Measurements from ENCODE around the gene TMCO4.

TMCO4 gene

DNA sequence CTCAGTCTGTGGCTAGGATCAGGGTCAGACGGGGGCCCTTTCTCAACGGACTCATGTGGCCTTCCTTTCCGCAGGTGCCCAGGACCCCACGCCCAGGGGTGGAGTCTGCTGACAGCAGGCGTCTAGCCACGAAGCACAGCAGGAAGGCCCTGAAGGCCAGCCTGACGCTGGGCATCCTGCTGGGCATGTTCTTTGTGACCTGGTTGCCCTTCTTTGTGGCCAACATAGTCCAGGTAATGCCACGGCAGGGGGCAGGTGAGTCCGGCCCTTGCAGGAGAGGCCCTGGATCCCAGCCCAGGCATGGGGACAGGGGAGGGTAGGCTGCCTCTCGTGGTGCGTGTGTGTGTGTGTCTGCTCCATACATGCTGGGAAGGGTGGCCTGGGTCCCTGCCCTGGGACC is 121.2 kb downstream of the TMCO4 start:
- H3K9me3 ChIP-seq (replicated peaks; ENCODE audit: low read length): no peaks in the 10 kb centered on the region
- no peak overlapping the region for H3K4me2 ChIP-seq (ENCODE audit: low read length)
- peaks cover 14% of the 10 kb centered on the region for H3K27me3 ChIP-seq (ENCODE audit: control insufficient read depth, insufficient read depth, low read length)
- no peak overlapping the region for H3K4me3 ChIP-seq (ENCODE audit: low read length)
- H3K4me1 ChIP-seq (ENCODE audit: control insufficient read depth, insufficient read depth, low read length): peaks cover 8% of the 10 kb centered on the region
- no peak overlapping the region for H3K9ac ChIP-seq (ENCODE audit: low read depth, low read length)
- H3K36me3 ChIP-seq (ENCODE audit: insufficient read depth, low read length): no peaks in the 10 kb centered on the region

GRCh38 chr1:19676438-19676922 is 123.2 kb downstream of the TMCO4 start:
- no peaks in the 10 kb centered on the region for H3K4me1 ChIP-seq (ENCODE audit: control insufficient read depth, insufficient read depth, low read length)
- no peak overlapping the region for H3K4me2 ChIP-seq (ENCODE audit: low read length)
- H3K4me3 ChIP-seq (ENCODE audit: low read length): no peak overlapping the region
- no peaks in the 10 kb centered on the region for H3K9me3 ChIP-seq (replicated peaks; ENCODE audit: low read length)
- no peaks in the 10 kb centered on the region for H3K36me3 ChIP-seq (ENCODE audit: insufficient read depth, low read length)
- no peak overlapping the region for H3K9ac ChIP-seq (ENCODE audit: low read depth, low read length)
- peaks cover 25% of the 10 kb centered on the region for H3K27me3 ChIP-seq (ENCODE audit: control insufficient read depth, insufficient read depth, low read length)

- H3K4me1 ChIP-seq (ENCODE audit: control insufficient read depth, insufficient read depth, low read length): no peaks in the 10 kb centered on the region
- no peaks in the 10 kb centered on the region for H3K36me3 ChIP-seq (ENCODE audit: insufficient read depth, low read length)
- H3K4me2 ChIP-seq (ENCODE audit: low read length): no peak overlapping the region
- no peaks in the 10 kb centered on the region for H3K9me3 ChIP-seq (replicated peaks; ENCODE audit: low read length)
- no peak overlapping the region for H3K9ac ChIP-seq (ENCODE audit: low read depth, low read length)
- H3K27me3 ChIP-seq (ENCODE audit: control insufficient read depth, insufficient read depth, low read length): peaks cover 28% of the 10 kb centered on the region
- H3K4me3 ChIP-seq (ENCODE audit: low read length): no peak overlapping the region
These were observed 123.9 kb downstream of the TMCO4 start for GRCh38 chr1:19675797-19676196.

DNA sequence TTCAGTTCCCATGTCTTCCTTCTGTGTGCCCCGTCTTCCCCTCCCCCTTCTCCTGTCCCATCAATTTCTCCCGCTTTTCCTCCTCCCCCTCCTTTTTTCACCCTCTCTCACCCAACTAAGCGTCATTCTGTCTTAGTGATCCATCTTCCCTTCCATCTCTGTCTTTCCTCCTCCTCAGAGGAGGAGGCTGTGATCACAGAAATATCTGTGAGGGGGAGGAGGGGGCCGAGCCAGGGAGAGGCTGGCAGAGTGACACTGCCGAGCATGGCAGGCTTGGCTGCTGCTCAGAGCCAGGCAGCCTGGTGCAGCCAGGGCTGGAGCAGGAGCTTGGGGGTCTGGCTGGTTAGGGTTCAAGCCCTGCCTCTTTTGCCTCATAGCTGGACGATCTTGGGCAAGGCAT is 127.5 kb downstream of the TMCO4 start:
- no peaks in the 10 kb centered on the region for H3K9me3 ChIP-seq (replicated peaks; ENCODE audit: low read length)
- H3K4me3 ChIP-seq (ENCODE audit: low read length): no peak overlapping the region
- no peak overlapping the region for H3K9ac ChIP-seq (ENCODE audit: low read depth, low read length)
- H3K27me3 ChIP-seq (ENCODE audit: control insufficient read depth, insufficient read depth, low read length): peaks cover 58% of the 10 kb centered on the region
- no peaks in the 10 kb centered on the region for H3K36me3 ChIP-seq (ENCODE audit: insufficient read depth, low read length)
- no peaks in the 10 kb centered on the region for H3K4me1 ChIP-seq (ENCODE audit: control insufficient read depth, insufficient read depth, low read length)
- no peak overlapping the region for H3K4me2 ChIP-seq (ENCODE audit: low read length)

DNA sequence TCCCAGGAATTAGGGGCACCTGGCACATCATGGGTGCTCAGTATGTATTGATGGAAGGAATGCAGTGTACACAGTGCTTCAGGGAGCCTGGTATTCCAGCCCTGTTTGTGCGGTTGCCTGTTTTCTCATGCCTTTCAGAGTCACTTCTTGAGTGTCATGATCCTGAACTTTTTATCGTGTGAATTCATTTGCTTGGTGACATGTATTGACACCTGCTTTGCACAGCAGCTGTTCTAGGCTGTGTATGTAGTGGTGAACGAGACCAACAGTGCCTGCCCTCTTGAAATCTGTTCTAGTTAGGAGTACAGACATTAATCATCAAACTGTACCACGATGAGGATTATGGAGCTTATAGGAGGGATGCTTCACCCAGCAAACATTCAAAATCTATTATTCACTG is 128.9 kb downstream of the TMCO4 start:
- Histone ChIP-seq H3K9me3 (replicated peaks; ENCODE audit: low read length) (no peaks in the 10 kb centered on the region), H3K9ac (ENCODE audit: low read depth, low read length) (no peak overlapping the region), H3K4me1 (ENCODE audit: control insufficient read depth, insufficient read depth, low read length) (no peaks in the 10 kb centered on the region), H3K4me3 (ENCODE audit: low read length) (no peak overlapping the region), H3K4me2 (ENCODE audit: low read length) (no peak overlapping the region), H3K27me3 (ENCODE audit: control insufficient read depth, insufficient read depth, low read length) (peaks cover 69% of the 10 kb centered on the region), H3K36me3 (ENCODE audit: insufficient read depth, low read length) (no peaks in the 10 kb centered on the region)

GRCh38 chr1:19668888-19669287 is 130.8 kb downstream of the TMCO4 start:
- Histone ChIP-seq H3K9me3 (replicated peaks; ENCODE audit: low read length) (no peaks in the 10 kb centered on the region), H3K27me3 (ENCODE audit: control insufficient read depth, insufficient read depth, low read length) (peaks cover 74% of the 10 kb centered on the region), H3K4me1 (ENCODE audit: control insufficient read depth, insufficient read depth, low read length) (peaks cover 3% of the 10 kb centered on the region), H3K4me2 (ENCODE audit: low read length) (no peak overlapping the region), H3K36me3 (ENCODE audit: insufficient read depth, low read length) (no peaks in the 10 kb centered on the region), H3K4me3 (ENCODE audit: low read length) (no peak overlapping the region), H3K9ac (ENCODE audit: low read depth, low read length) (no peak overlapping the region)

DNA sequence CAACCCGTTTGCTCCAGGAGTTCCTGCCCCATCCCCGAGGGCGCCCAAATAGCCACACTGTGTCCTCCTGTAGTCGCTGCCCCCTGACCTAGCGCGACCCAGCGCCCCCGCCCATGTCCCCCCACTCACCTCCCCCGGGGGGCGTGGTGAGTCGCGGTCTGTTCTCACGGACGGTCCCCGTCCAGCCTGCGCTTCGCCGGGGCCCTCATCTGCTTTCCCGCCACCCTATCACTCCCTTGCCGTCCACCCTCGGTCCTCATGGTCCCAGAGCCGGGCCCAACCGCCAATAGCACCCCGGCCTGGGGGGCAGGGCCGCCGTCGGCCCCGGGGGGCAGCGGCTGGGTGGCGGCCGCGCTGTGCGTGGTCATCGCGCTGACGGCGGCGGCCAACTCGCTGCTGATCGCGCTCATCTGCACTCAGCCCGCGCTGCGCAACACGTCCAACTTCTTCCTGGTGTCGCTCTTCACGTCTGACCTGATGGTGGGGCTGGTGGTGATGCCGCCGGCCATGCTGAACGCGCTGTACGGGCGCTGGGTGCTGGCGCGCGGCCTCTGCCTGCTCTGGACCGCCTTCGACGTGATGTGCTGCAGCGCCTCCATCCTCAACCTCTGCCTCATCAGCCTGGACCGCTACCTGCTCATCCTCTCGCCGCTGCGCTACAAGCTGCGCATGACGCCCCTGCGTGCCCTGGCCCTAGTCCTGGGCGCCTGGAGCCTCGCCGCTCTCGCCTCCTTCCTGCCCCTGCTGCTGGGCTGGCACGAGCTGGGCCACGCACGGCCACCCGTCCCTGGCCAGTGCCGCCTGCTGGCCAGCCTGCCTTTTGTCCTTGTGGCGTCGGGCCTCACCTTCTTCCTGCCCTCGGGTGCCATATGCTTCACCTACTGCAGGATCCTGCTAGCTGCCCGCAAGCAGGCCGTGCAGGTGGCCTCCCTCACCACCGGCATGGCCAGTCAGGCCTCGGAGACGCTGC is 133.9 kb downstream of the TMCO4 start:
- no peaks in the 10 kb centered on the region for H3K9me3 ChIP-seq (replicated peaks; ENCODE audit: low read length)
- H3K4me1 ChIP-seq (ENCODE audit: control insufficient read depth, insufficient read depth, low read length): peaks cover 3% of the 10 kb centered on the region
- no peak overlapping the region for H3K4me3 ChIP-seq (ENCODE audit: low read length)
- H3K4me2 ChIP-seq (ENCODE audit: low read length): no peak overlapping the region
- H3K27me3 ChIP-seq (ENCODE audit: control insufficient read depth, insufficient read depth, low read length): peaks cover 73% of the 10 kb centered on the region
- no peak overlapping the region for H3K9ac ChIP-seq (ENCODE audit: low read depth, low read length)
- H3K36me3 ChIP-seq (ENCODE audit: insufficient read depth, low read length): no peaks in the 10 kb centered on the region

GRCh38 chr1:19665186-19665495 is 134.6 kb downstream of the TMCO4 start:
- H3K4me3 ChIP-seq (ENCODE audit: low read length): peak overlapping the region; percentile 50
- no peak overlapping the region for H3K9ac ChIP-seq (ENCODE audit: low read depth, low read length)
- peaks cover 3% of the 10 kb centered on the region for H3K4me1 ChIP-seq (ENCODE audit: control insufficient read depth, insufficient read depth, low read length)
- no peaks in the 10 kb centered on the region for H3K9me3 ChIP-seq (replicated peaks; ENCODE audit: low read length)
- H3K4me2 ChIP-seq (ENCODE audit: low read length): peak overlapping the region; percentile 73
- peaks cover 67% of the 10 kb centered on the region for H3K27me3 ChIP-seq (ENCODE audit: control insufficient read depth, insufficient read depth, low read length)
- no peaks in the 10 kb centered on the region for H3K36me3 ChIP-seq (ENCODE audit: insufficient read depth, low read length)

DNA sequence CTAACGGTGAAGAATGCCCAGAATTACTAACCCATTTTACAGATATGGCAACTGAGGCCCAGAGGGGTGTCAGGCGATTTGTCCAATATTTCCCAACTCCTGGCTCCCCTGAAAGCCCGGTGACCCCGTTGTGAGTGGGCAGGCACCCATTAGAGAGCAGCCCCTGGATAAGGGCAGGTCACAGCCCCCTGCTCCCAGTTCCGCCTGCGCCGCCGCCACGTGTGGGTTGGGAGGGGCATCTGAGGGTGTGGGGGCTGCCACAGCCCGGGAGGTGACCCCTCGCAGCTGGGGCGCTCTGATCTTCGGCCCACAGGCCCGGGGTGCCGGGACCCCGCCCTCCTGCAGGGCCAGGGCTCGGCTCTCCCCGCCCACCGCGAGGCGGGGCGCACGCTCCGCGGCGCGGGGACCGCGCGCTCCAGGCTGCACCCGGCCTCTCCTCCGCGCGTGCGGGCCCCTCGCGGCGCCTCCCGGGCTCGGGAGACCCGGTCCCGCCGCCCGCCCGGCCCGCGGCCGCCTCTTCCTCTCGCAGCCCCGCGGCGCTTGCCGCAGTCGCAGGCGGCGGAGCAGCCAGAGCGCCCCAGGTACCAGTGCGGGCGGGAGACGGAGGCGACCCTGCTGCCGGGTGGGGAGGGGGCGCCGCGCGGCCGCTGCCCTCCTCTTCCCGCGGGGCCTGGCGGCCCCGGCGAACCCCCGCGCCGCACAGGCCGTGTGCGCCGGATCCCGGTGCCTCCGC is 135.1 kb downstream of the TMCO4 start, which contains the start of gene HTR6:
HTR6 (plus strand) TSS at position 423 of the 733 bp plus-strand sequence. CDS start 879 bp downstream, outside the sequence.
- Histone ChIP-seq H3K4me3 (ENCODE audit: low read length) (peak within 1 kb of the TSS; percentile 50), H3K4me1 (ENCODE audit: control insufficient read depth, insufficient read depth, low read length) (peaks cover 3% of the 10 kb centered on the region), H3K4me2 (ENCODE audit: low read length) (peak within 1 kb of the TSS; percentile 73), H3K9ac (ENCODE audit: low read depth, low read length) (no peak within 1 kb of the TSS), H3K36me3 (ENCODE audit: insufficient read depth, low read length) (no peaks in the 10 kb centered on the region), H3K27me3 (ENCODE audit: control insufficient read depth, insufficient read depth, low read length) (peaks cover 62% of the 10 kb centered on the region), H3K9me3 (replicated peaks; ENCODE audit: low read length) (no peaks in the 10 kb centered on the region)

- Histone ChIP-seq H3K27me3 (ENCODE audit: control insufficient read depth, insufficient read depth, low read length) (peaks cover 43% of the 10 kb centered on the region), H3K9ac (ENCODE audit: low read depth, low read length) (no peak overlapping the region), H3K4me2 (ENCODE audit: low read length) (no peak overlapping the region), H3K4me3 (ENCODE audit: low read length) (no peak overlapping the region), H3K9me3 (replicated peaks; ENCODE audit: low read length) (no peaks in the 10 kb centered on the region), H3K36me3 (ENCODE audit: insufficient read depth, low read length) (no peaks in the 10 kb centered on the region), H3K4me1 (ENCODE audit: control insufficient read depth, insufficient read depth, low read length) (peaks cover 3% of the 10 kb centered on the region)
These were observed 137.4 kb downstream of the TMCO4 start for GRCh38 chr1:19662313-19662712.

DNA sequence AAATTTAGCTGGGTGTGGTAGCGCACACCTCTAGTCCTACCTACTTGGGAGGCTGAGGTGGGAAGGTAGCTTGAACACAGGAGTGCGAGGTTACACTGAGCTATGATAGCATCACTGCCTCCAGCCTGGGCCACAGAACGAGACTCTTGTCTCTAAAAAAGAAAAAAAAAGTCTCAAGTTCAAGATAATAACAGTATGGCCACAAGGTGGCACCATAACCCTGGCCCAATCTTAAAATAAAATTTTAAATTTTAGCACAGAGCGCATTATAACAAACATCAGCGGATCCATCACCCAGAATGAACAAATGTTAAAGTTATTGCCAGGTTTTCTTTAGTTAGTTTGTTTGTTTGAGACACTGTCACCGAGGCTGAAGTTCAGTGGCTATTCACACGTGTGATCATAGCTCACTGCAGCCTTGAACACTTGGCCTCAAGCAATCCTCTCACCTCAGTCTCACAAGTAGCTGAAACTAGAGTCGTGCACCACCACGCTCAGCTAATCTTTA is 137.9 kb downstream of the TMCO4 start:
- no peak overlapping the region for H3K4me2 ChIP-seq (ENCODE audit: low read length)
- H3K9me3 ChIP-seq (replicated peaks; ENCODE audit: low read length): no peaks in the 10 kb centered on the region
- H3K4me1 ChIP-seq (ENCODE audit: control insufficient read depth, insufficient read depth, low read length): peaks cover 3% of the 10 kb centered on the region
- no peak overlapping the region for H3K4me3 ChIP-seq (ENCODE audit: low read length)
- H3K36me3 ChIP-seq (ENCODE audit: insufficient read depth, low read length): no peaks in the 10 kb centered on the region
- H3K27me3 ChIP-seq (ENCODE audit: control insufficient read depth, insufficient read depth, low read length): peaks cover 38% of the 10 kb centered on the region
- no peak overlapping the region for H3K9ac ChIP-seq (ENCODE audit: low read depth, low read length)
